HG03520 (cell line): ENCODE data around the gene CBX8.
"Not testable (repeated sequence)": the region's sequence is repeated elsewhere in the genome, so short reads cannot be mapped to it uniquely, and the experiment has no call there.

ENCODE experiments used
- ATAC-seq: cut with Tn5 transposase; IDR thresholded peaks from one replicate; pipeline ENCODE4 v1.9.1; 2021; ENCODE audit warnings: mild to moderate bottlenecking, moderate library complexity; ENCODE audit not compliant: unreplicated experiment

The CBX8 gene

DNA sequence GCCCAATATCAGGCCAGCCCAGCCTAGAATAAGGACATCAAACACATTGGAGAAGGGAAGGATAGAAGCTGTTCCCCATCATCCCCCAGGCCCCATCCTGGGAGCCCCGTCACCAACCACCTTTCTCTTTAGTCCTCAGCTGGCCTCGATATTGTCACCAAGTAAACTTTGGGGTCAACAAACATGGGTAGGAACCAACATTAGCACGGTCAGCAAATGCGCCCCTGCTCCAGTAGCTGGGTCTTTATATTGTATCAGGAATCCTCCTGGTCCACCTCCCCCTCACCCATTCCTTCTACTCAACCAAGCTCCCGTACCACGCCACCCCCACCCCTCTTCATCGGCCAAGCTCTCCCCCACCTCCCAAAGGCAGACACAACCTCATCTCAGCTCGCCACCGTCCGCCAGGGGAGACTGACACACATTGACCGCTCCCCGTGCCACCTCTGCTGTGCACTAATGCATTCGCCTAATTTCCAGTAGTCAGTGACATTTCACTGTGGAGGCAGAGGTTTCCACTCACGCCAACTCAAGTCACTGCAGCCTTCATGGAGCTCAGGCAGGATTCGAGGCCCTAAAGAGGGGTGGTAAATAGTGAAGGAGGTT, 39.6 kb downstream of the CBX8 start:
- no peak for ATAC-seq

DNA sequence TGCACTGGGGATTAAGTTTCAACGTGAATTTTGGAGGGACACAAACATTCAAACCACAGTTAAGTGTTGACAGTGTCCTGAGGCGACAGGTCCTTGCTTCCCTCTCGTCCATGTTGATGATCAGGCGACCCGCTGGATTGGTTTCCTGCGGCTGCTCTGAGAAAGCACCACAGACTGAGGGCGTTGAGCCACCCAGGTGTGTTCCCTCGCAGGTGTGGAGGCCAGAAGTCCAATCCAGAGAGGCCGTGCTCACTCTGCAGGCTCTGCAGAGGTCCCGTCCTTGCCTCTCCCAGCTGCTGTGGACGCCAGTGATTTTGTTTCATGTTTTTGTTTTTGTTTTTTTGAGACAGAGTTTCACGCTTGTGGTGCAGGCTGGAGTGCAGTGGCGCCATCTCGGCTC, 41.3 kb downstream of the CBX8 start:
- ATAC-seq = no peak

DNA sequence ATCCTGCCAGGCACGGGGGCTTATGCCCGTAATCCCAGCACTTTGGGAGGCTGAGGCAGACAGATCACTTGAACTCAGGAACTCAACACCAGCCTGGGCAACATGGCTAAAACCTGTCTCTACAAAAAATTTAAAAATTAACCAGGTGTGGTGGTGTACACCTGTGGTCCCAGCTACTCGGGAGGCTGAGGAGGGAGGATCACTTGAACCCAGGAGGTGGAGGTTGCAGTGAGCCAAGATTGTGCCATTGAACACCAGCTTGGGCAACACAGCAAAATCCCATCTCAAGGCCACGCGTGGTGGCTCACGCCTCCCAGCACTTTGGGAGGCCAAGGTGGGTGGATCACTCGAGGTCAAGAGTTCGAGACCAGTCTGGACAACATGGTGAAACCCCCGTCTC, 42.0 kb downstream of the CBX8 start:
- ATAC-seq = not testable (repeated sequence)

DNA sequence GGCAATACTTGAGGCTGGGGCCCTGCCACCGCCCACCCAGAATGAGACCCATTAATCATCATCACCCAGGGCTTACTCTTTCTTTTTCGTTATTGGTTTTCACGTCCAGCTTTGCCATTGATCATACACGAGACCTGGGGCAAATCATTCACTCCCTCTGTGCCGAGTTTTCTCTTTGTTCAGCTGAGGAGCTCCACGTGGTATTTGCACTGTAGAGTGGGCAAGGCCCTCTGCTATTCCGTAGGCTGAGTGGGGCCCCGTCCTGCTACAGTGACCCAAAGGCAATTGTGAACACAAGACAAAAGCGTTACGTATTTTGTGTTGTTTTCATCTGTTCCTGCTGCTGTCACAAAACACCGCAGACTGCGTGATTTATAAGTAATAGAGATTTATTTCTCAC, 42.5 kb downstream of the CBX8 start:
- no peak for ATAC-seq

DNA sequence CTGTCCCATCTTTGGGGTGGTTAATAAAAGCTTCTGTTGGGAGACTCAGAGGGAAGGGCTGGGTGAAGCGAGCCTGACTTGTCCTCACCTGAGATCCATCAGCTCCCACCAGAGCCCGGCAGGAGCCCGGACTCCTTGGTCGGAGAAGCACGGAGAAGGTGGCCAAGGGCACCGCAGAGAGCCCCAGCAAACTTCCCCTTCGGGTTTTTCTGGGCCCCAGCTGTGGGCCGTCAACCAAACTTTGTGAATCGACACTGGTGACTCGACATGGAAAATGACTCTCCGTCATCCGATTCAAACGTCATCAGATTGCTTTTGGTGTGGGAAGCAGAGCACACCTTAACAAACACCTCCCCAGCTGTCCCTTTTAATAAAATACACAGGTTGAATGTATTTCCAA, 44.7 kb downstream of the CBX8 start:
- ATAC-seq = no peak

DNA sequence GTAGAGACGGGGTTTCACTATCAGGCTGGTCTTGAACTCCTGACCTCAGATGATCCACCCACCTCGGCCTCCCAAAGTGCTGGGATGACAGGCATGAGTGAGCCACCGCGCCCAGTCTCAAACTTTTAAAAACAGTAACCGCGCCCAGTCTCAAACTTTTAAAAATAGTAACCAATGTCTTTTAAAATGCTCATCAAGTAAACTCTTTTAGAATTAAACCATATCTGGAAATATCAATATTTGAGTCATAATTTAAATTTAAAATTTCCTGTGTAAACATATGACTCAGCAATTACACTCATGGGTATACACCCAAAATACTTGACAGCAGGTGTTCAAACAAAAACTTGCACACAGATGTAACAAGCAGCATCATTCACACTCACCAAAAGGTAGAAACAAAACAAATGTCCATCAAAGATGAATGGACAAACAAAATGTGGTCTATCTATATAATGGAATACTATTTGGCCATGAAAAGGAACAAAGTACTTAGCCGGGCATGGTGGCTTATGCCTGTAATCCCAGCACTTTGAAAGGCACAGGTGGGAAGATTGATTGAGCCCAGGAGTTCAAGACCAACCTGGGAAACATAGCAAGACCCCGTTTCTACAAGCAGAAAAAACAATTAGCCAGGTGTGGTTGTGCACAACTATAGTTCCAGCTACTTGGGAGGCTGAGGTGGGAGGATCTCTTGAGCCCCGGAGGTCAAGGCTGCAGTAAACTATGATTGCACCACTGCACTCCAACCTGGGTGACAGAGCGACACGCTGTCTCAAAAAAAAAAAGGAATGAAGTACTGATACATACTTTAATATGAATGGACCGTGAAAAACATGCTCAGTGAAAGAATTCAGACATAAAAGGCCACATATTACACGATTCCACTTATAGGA, 46.0 kb downstream of the CBX8 start:
- ATAC-seq = no peak

DNA sequence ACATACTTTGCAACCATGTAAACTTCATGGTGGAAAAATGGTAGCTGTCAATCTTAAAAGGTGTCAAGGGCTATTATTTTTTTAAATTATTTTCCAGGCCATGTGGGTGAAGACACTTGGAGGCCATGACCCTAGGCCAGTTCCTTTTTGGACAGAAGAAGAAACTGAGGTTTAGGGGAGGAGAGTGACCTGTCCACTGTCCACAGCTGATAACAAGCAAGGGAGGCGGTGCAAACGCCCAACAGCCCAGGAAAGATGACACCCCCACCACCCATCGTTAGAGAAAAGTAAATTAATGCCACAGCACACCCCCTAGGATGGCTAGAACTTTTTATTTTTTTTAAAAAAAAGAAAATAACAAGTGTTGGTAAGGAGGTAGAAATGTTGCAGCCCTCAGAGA, 46.9 kb downstream of the CBX8 start:
- no peak for ATAC-seq

DNA sequence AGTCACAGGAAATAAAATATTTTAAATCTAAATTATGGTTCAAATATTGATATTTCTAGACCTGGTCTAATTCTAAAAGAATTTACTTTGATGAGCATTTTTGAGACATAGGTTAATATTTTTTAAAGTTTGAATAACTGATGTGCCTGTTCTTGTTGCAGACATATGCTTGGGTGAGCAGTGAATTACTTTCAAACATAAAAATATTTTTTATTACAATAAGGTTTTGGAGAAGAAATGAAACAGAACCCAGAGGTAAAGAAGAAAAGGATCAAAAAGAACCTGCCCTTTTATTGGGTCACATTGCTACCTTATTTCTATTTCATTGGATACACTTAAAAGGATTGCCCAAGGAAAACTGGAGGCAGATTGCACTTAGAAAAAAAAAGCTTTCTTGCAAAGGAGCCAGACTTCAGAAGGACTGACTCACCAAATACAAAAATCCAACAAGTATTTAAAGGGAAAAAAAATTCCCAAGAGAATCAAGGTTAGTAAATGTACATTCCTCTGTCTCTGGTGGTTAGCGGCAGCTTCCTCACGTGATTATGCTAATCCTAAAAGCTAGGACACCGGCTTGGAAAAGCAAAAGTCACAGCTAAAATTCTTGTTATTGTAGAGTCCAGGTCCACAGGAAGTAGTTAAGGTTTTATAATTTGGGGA, 47.6 kb downstream of the CBX8 start:
- no peak for ATAC-seq

DNA sequence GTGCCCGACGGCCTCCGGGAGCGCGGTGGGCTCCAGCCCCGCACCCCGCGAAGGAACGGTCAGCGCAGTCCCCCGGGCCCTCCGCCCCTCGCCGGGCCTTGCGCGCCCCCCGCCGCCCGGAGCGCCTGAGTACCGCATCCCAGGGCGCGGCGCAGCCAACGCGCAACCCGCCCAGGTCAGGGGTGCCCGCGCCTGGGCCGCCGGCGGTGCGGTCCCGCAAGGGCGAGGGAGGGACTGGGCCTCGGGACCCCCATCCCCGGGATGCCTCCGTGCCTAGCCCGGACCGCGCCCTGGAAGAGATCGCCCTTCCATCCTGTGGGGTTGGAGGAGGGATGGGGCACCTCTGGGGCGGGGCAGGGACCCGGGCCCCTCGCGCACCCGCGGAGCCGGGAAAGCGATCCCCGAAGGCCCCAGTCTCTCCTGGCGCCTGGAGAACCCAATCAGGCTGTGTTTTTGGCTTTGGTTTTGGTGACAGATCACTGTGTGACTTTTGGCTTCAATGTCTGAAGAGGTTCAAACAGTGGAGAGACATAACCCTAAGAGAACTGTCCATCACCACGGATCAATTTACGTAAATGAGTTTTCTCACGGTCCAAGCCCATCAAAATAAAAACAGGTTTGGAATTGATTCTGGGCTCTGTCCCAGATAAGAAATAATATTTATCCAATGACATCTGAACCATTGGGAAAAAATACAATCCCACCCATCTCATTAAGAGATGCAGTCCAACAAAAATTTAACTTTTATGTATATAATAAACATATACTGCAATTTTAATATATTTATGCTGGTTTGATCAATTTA, 48.4 kb downstream of the CBX8 start:
- no peak for ATAC-seq

DNA sequence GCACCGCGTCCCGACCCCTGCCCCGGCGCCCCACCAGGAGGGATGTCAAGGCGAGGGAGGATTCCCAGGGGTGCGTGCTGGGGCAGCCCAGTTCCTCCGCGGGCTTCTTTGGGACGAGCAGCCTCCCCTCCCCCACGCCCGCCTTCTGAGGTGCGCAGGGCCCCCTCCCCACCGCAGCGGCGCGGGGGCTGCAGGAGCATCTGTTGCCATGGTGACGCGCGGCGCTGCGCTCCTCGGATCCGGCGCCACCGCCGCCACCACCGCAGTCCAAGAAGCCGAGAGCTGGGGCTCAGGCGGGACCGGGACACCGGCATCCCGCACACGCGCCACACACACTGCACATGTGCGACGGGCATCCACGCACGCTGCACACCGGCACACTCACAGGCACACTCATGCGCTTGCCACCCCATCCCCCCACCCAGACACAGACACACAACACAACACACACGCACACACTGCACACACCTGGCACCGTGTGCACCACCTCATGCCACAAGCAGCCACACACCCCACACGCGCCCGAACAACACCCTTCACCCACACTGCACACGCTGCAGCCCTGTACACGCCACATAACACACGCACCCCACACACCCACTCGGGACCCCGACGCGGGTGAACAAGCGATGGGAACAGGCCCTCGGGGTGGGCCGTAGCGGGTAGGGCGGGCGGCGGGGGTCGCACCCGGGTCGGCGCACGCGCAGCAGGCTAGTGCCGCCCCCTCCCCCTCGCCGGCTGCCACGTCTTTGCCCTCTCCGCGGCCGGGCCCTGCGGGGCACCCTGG, 49.2 kb downstream of the CBX8 start:
- no peak for ATAC-seq

DNA sequence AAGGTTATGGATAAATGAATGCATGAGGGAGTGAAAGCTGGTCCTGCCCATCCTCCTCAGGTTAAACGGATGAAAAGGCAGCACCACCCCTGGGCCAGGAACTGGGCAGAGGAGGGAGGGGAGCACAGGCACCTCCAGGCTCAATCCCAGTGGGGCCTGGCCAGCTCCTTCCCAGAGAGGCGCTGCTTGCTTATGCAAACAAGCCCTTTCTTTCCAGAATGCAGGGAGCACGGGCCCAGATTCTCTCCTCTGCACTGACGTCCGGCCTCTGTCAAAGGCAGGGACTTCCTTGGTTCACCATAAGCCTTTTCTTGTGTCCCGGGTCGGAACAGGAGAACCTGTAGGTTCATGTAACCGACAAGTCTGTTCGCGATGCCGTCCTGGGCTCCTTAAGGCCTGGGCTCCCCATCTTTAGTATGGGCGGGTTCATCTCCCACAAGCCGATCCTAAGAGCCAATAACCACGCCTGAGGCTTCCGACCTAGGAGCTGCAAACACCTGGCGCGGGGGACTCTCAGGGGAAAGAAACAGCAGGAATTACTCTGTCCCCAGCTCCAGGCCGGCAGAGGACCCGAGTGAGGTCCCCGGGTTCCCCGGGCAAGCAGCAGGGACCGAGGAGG, 49.9 kb downstream of the CBX8 start:
- ATAC-seq = no peak

DNA sequence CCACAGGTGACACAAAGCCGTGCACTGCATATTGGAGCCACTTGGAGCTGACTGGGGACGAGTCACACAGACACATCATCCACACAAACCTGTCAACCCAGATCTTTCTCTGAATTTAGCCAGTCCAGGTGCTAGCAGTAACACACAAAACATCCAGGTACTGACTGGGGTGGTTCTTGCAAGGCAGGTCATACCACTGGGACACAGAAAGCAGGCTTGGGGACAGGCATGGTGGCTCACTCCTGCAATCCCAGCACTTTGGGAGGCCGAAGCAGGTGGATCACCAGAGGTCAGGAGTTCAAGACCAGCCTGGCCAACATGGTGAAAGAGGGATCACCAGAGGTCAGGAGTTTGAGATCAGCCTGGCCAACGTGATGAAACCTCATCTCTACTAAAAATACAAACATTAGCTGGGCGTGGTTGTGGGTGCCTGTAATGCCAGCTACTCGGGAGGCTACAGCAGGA, 51.2 kb downstream of the CBX8 start:
- ATAC-seq = no peak

DNA sequence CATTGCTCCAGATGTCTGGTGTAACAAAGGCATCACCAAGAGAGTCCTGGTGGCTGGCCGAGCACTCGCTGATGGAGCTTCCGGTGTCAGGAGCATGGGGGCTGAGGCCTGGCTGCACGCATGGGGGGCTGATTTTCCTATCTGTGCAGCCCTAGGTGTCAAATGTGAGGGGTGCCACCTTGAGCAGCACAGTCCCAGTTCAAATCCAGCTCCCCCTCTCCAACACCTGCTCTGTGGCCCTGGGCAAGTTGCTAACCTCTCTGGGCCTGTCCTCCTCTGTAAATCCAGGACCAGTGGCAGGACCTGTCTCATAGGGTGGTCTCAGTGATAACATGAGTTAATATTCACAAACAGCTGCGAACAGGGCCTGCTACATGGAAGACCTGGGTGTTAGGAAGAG, 53.3 kb downstream of the CBX8 start:
- no peak for ATAC-seq

DNA sequence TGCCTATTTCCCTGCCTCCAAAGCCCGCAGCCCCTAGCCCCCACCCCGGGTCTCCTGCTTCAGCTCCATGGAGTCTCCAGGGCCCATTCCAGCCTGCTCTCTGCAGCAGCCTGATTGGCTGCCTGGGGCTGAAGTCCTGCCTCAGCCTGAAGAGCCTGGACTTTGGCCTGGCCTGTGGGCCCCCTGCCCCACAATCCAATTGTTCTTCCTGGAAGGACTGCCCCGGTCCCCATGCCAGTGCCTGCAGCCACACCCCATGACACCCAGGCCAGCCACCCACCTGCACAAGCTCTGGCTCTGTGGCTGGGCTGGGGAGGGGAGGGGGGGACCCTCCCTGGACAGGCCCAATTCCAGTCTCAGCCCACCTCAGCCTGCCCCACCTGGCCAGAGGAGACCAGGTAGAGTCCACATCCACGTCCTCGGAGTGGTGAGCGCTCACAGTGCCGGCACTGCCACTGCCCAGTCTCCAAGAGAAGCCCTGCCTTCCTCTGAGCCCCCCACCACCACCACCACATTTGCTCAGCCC, 53.9 kb downstream of the CBX8 start:
- ATAC-seq = no peak

DNA sequence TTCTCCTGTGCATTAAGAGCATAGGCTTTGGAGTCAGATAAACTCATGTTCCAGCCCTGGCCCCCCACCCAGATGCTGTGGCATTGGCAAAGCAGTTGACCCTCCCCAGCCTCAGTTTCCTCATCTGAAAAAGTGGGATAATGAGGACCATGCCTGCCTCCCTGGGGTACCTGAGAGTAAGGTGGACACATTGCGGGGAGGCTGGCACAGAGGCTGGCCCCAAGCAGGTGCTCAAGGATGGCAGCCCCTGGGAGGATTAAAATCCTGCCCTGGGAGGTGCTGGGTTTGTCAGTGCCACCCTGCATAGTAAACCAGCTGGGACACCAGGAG, 54.3 kb downstream of the CBX8 start:
- no peak for ATAC-seq
